HFFc6 (cell line): ENCODE measurements around the gene PLSCR4. TPM values are rescaled to one million over a fixed set of nuclear protein-coding genes. Genes with fewer than 3 reads are reported as not detected.

Experiments
- DNase-seq: peaks from one replicate; pipeline ENCODE4 v3.0.0-alpha.2; 2018
- H3K27ac Mint-ChIP-seq: 2 replicates; pipeline ENCODE4 v1.8.0; 2020; ENCODE audit warnings: mild to moderate bottlenecking, mixed read lengths
- H3K27me3 Mint-ChIP-seq: 2 replicates; pipeline ENCODE4 v1.8.0; 2021; ENCODE audit warnings: mild to moderate bottlenecking, moderate library complexity, mixed read lengths; ENCODE audit not compliant: insufficient read depth
- H3K36me3 Mint-ChIP-seq: 2 replicates; pipeline ENCODE4 v1.8.0; 2021; ENCODE audit warnings: low read depth, mixed read lengths
- H3K4me1 Mint-ChIP-seq: 2 replicates; pipeline ENCODE4 v1.8.0; 2020; ENCODE audit warnings: low read depth, mixed read lengths
- H3K4me3 Mint-ChIP-seq: 2 replicates; pipeline ENCODE4 v1.8.0; 2020; ENCODE audit warnings: mild to moderate bottlenecking, moderate library complexity, mixed read lengths
- H3K9me3 Mint-ChIP-seq: 2 replicates; pipeline ENCODE4 v1.8.0; 2020; ENCODE audit warnings: mild to moderate bottlenecking, mixed read lengths
- total RNA-seq, 6 experiments: library from RNA; stranded (reverse); fragmentation: NEBNext Ultra II Directional; extraction: Animal tissue kit (Norgen Biotek cat#: 25700); gene quantifications; 2 replicates in 1 of 6; 3 replicates in 5 of 6; pipeline ENCODE4 v1.2.3, GENCODE V29; 2021
- TF ChIP-seq, protein P1 (sequence below): fragments of 200-600 bp; sonication (generic); IDR thresholded peaks from 2 replicates; pipeline ENCODE4 v1.5.0; 2021; ENCODE audit warnings: antibody characterized with exemption, mild to moderate bottlenecking

Gene PLSCR4
- total RNA-seq, 6 experiments from 2014 or later: 6.7 to 11.9 (median 9.8) TPM

DNA sequence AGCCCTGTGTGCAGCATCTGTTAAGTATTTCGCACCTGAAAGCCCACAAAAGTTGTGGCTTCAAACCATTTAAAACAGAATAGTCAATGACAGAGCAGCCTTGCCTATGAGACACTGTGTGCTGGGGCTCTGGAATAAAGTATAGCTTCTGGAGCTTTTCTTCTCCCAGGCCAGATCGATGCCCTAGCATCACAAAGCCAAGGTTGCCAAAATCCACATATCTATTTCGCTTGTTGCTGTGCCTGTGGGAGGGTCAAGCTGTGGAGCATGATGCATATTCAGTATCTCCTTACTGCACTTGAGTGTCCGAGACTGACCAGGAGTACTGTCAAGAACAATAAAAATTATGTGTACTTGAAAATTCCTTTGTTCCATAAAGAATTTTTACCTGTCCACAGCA lies 97.5 kb downstream of the PLSCR4 start:
- 0 out of 2 replicates have a peak overlapping the region, but pooled peaks have one; percentile 59 for H3K27ac Mint-ChIP-seq
- H3K4me3 Mint-ChIP-seq: no peak overlapping the region
- H3K36me3 Mint-ChIP-seq: peaks cover 17% of the 10 kb centered on the region; the same call in 1 of the 2 replicates
- H3K4me1 Mint-ChIP-seq: peaks cover 72% of the 10 kb centered on the region
- peaks cover 3% of the 10 kb centered on the region; the same call in 1 of the 2 replicates for H3K27me3 Mint-ChIP-seq
- no peak for DNase-seq
- TF ChIP-seq, protein P1, sequence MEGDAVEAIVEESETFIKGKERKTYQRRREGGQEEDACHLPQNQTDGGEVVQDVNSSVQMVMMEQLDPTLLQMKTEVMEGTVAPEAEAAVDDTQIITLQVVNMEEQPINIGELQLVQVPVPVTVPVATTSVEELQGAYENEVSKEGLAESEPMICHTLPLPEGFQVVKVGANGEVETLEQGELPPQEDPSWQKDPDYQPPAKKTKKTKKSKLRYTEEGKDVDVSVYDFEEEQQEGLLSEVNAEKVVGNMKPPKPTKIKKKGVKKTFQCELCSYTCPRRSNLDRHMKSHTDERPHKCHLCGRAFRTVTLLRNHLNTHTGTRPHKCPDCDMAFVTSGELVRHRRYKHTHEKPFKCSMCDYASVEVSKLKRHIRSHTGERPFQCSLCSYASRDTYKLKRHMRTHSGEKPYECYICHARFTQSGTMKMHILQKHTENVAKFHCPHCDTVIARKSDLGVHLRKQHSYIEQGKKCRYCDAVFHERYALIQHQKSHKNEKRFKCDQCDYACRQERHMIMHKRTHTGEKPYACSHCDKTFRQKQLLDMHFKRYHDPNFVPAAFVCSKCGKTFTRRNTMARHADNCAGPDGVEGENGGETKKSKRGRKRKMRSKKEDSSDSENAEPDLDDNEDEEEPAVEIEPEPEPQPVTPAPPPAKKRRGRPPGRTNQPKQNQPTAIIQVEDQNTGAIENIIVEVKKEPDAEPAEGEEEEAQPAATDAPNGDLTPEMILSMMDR: no peak
- H3K9me3 Mint-ChIP-seq: no peaks in the 10 kb centered on the region

DNA sequence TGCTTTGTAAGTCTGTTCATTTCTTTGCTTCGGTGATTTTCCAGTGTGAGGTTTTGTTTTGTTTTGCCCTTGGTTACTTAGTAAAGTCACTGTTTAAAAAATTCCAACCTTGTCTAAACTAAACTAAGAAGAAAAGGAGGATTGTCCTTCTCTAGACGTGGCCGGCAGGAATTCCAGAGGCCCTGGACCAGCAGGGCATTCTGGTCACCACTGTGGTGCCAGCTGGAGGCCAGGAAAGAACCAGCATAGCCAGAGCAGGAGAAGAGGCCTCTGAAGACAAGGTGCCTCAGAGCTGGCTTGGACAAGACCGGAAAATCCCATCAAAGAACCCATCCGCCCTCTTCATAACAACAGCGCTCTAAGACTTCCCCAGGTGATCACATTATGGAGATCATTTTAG lies 98.1 kb downstream of the PLSCR4 start:
- Mint-ChIP-seq H3K4me3 (no peak overlapping the region), H3K4me1 (peaks cover 72% of the 10 kb centered on the region), H3K36me3 (peaks cover 17% of the 10 kb centered on the region; the same call in 1 of the 2 replicates), H3K9me3 (no peaks in the 10 kb centered on the region), H3K27ac (peak overlapping the region; percentile 59), H3K27me3 (peaks cover 3% of the 10 kb centered on the region; the same call in 1 of the 2 replicates)
- DNase-seq: no peak
- TF ChIP-seq, protein P1: no peak

DNA sequence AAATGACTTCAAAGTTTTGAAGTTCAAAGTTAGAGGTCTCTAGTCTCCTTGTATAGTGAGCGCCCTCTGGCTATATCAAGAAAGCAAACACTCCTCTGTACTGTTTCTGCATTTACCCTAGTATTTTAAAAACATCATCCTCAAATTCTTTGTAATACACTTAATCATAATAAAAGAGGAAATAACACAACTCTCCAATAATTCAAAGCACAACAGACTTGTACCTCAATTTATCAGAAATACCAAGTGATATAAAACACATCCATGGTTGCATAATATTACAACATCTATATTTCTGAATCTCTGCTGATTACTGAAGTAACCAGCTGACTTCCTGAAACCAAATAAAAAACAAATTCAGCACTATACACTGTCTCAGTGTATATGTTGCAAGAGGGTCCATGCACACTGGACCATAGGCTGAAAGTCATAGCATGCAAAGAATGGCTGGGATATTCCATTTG lies 102.4 kb downstream of the PLSCR4 start:
- Mint-ChIP-seq H3K4me1 (peaks cover 72% of the 10 kb centered on the region), H3K36me3 (peaks cover 23% of the 10 kb centered on the region), H3K4me3 (no peak overlapping the region), H3K27ac (peak overlapping the region; percentile 40), H3K9me3 (no peaks in the 10 kb centered on the region), H3K27me3 (peaks cover 2% of the 10 kb centered on the region; the same call in 1 of the 2 replicates)
- no peak for DNase-seq
- TF ChIP-seq, protein P1: peak; percentile 54; the same call in 1 of the 2 replicates

DNA sequence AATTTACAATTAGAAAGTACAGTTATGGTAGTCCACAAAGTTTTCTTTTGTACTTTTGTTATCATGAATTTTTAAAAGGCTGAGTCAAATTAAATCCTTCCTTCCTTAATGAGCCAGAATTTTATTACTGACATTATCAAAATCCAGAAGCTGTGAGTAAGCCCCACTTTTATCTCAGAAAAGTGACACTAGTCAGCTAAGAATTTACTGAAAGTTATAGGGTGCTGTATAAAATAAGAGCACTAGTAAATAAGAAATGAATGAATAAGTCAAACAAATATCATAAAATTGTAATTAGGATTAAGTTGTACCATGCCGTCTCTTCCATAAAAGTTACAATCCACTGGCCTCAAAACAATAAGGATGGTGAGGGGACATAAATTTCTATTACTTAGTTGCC lies 105.3 kb downstream of the PLSCR4 start:
- H3K27me3 Mint-ChIP-seq: peaks cover 2% of the 10 kb centered on the region
- no peak overlapping the region for H3K4me3 Mint-ChIP-seq
- peaks cover 52% of the 10 kb centered on the region for H3K4me1 Mint-ChIP-seq
- no peak for DNase-seq
- peaks cover 7% of the 10 kb centered on the region for H3K36me3 Mint-ChIP-seq
- H3K9me3 Mint-ChIP-seq: no peaks in the 10 kb centered on the region
- H3K27ac Mint-ChIP-seq: peak overlapping the region; percentile 7; the same call in 1 of the 2 replicates
- TF ChIP-seq, protein P1: no peak

DNA sequence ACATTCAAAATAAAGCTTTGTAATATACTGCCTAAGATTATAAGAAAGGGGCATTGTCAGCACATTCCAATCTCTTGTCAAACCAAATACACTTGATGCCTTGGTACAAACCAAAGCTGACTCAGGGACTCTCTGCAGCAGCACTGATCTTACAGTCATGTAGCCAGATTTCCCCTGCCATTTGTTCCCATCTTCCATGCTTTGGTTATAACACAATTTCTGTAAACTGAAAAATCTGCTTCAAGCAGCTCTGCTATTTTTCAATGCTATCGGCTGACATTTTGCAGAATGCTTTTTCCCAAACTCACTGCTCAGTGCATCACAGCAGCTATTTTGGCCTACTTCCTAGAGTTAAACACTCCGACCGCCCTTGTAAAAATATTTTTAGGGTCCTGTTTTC lies 108.1 kb downstream of the PLSCR4 start:
- TF ChIP-seq, protein P1: no peak
- H3K4me3 Mint-ChIP-seq: peak overlapping the region; percentile 40
- DNase-seq: peak; percentile 53
- peaks cover 28% of the 10 kb centered on the region for H3K4me1 Mint-ChIP-seq
- peaks cover 2% of the 10 kb centered on the region for H3K27me3 Mint-ChIP-seq
- peak overlapping the region; percentile 65 for H3K27ac Mint-ChIP-seq
- H3K36me3 Mint-ChIP-seq: peaks cover 7% of the 10 kb centered on the region
- H3K9me3 Mint-ChIP-seq: no peaks in the 10 kb centered on the region

Other genes with a start within 250 kb of the PLSCR4 start
- 100 to 1,000 TPM; 181 to 358 (median 200) TPM for gene PLOD2, start 89.9 kb downstream of the PLSCR4 start, total RNA-seq
- not detected for gene PLSCR2, start 218.5 kb upstream of the PLSCR4 start, total RNA-seq